Gastrocnemius medialis (tissue), 4 donors: ENCODE results near the gene MYO3B. TPM values are rescaled to one million over a fixed set of nuclear protein-coding genes. Genes with fewer than 3 reads are reported as not detected.
"Not testable (repeated sequence)": the region's sequence is repeated elsewhere in the genome, so short reads cannot be mapped to it uniquely, and the experiment has no call there.

Experiments used
- ATAC-seq, 2 donors: fragments of 150-250 bp; one replicate each; pipeline ENCODE4 v1.9.1; 2016
- DNase-seq, 2 donors: peaks; one replicate each; pipeline ENCODE4 v3.0.0-alpha.2; 2019
- H3K27ac ChIP-seq, 4 donors: fragments of 200-600 bp; sonication (generic); 1 replicate in 1 of 4; 2 replicates in 3 of 4; pipeline ENCODE4 v1.5.1; 2016 to 2018; ENCODE audit warnings: mild to moderate bottlenecking in 2 of 4, moderate library complexity in 1 of 4
- H3K27me3 ChIP-seq, 3 donors: fragments of 200-600 bp; sonication (generic) in 2 of 3; 1 replicate in 1 of 3; 2 replicates in 2 of 3; pipeline versions ENCODE4 v1.5.1 to v1.6.0; 2016 to 2019; ENCODE audit warnings: mild to moderate bottlenecking in 1 of 3, moderate library complexity in 1 of 3
- H3K36me3 ChIP-seq, 2 donors: fragments of 200-600 bp; sonication (generic) in 1 of 2; one replicate each; pipeline ENCODE4 v1.5.1; 2017 to 2018
- H3K4me1 ChIP-seq, 2 donors: fragments of 200-600 bp; sonication (generic) in 1 of 2; one replicate each; pipeline ENCODE4 v1.5.1; 2016 to 2017; ENCODE audit warnings: mild to moderate bottlenecking in 2 of 2
- H3K4me3 ChIP-seq, 4 donors: fragments of 200-600 bp; sonication (generic) in 3 of 4; 1 replicate in 1 of 4; 2 replicates in 3 of 4; pipeline ENCODE4 v1.5.1; 2016 to 2019; ENCODE audit warnings: mild to moderate bottlenecking in 2 of 4
- H3K9me3 ChIP-seq, 3 donors: fragments of 200-600 bp; sonication (generic) in 2 of 3; 1 replicate in 1 of 3; 2 replicates in 2 of 3; pipeline ENCODE4 v1.5.1; 2016 to 2019
- POLR2A ChIP-seq, 2 donors: fragments of 450-650 bp; IDR thresholded peaks; one replicate each; pipeline ENCODE4 v1.6.1; 2017; ENCODE audit warnings: antibody characterized with exemption in 2 of 2, mild to moderate bottlenecking in 2 of 2, moderate library complexity in 2 of 2
- in situ Hi-C, 4 donors: fragments of 200-750 bp; cut with MboI; loops; one replicate each; pipeline versions ENCODE4 v1.15.0 to v1.8.0; 2017; ENCODE audit warnings: low sequenced_read_pairs in 4 of 4
- intact Hi-C: fragments of 100-400 bp; cut with DNase I; formaldehyde crosslinking; loops from one replicate; pipeline ENCODE4 v1.15.1; 2023; ENCODE audit warnings: low total_unique reads
- total RNA-seq, 4 donors: library from RNA; depleted of rRNA; stranded (reverse); fragments of >200 nt; gene quantifications; one replicate each; pipeline versions ENCODE4 v1.1.0 to v1.2.3, GENCODE V29; 2016
- TF ChIP-seq, protein P1 (sequence below), 5 experiments: fragments of 450-650 bp in 3 of 5; fragments of 200-600 bp in 2 of 5; sonication (generic) in 2 of 5; IDR thresholded peaks in 4 of 5; conservative IDR thresholded peaks in 1 of 5; 1 replicate in 4 of 5; 2 replicates in 1 of 5; pipeline ENCODE4 v1.5.1; 2016 to 2019; ENCODE audit warnings: antibody characterized with exemption in 5 of 5, mild to moderate bottlenecking in 3 of 5, moderate library complexity in 3 of 5

Gene MYO3B
- total RNA-seq, 4 donors from 2014 or later = 0.07 to 0.27 TPM; not detected in 2

DNA sequence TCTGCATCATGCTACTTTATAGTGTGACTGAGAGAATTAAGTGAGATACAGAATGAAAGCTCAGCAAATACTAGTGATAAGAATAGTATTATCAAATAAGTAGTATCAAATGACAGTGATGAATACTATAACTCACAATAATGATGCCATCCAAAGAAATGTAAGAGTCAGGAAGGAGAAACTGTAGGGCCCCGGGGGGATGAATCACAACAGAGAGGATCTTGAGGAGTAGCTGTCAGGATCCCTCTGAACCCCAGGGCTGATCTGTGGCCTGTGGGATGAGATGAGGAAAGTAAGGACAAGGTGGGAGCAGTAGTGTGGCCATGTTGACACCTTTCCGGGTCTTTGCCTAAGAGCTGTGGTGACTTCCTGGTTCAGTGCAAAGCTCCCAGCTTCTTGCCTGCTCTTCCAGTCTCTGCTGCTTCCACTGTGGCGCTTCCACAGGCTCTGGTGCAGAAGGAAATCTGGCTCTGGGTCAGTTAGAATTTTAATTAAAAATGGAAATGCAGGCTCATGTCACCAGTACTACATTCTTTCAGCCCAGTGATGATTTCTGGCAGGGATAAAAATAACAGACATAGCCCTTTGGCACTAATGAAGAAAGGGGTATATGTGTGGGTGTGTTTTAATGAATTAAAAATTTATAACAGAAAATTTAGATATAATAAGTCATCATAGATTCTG is 166.9 kb downstream of the MYO3B start:
- in situ Hi-C loops = no loop called here
- TF ChIP-seq, protein P1, sequence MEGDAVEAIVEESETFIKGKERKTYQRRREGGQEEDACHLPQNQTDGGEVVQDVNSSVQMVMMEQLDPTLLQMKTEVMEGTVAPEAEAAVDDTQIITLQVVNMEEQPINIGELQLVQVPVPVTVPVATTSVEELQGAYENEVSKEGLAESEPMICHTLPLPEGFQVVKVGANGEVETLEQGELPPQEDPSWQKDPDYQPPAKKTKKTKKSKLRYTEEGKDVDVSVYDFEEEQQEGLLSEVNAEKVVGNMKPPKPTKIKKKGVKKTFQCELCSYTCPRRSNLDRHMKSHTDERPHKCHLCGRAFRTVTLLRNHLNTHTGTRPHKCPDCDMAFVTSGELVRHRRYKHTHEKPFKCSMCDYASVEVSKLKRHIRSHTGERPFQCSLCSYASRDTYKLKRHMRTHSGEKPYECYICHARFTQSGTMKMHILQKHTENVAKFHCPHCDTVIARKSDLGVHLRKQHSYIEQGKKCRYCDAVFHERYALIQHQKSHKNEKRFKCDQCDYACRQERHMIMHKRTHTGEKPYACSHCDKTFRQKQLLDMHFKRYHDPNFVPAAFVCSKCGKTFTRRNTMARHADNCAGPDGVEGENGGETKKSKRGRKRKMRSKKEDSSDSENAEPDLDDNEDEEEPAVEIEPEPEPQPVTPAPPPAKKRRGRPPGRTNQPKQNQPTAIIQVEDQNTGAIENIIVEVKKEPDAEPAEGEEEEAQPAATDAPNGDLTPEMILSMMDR (IDR thresholded peaks at IDR 0.05 in 4 of 5, conservative IDR thresholded peaks at IDR 0.05 in 1 of 5) = no peak
- TF ChIP-seq POLR2A (IDR thresholded peaks at IDR 0.05) = no peak
- no peak for DNase-seq

GRCh38 chr2:170345607-170346006 is 167.7 kb downstream of the MYO3B start:
- DNase-seq = no peak
- H3K36me3 ChIP-seq = no peaks in the 10 kb centered on the region
- ATAC-seq = no peak
- TF ChIP-seq, protein P1 (IDR thresholded peaks at IDR 0.05 in 4 of 5, conservative IDR thresholded peaks at IDR 0.05 in 1 of 5) = no peak
- TF ChIP-seq POLR2A (IDR thresholded peaks at IDR 0.05) = no peak
- H3K4me3 ChIP-seq = no peak overlapping the region
- intact Hi-C loops = no loop called here
- H3K27ac ChIP-seq = no peak overlapping the region
- no peaks in the 10 kb centered on the region for H3K9me3 ChIP-seq
- H3K4me1 ChIP-seq = no peaks in the 10 kb centered on the region
- H3K27me3 ChIP-seq = no peaks in the 10 kb centered on the region
- in situ Hi-C loops = no loop called here

More for the DNA sequence above, 166.9 kb downstream of the MYO3B start:
- Histone ChIP-seq H3K27me3 (no peaks in the 10 kb centered on the region), H3K36me3 (no peaks in the 10 kb centered on the region), H3K27ac (no peak overlapping the region), H3K9me3 (no peaks in the 10 kb centered on the region), H3K4me1 (no peaks in the 10 kb centered on the region), H3K4me3 (no peak overlapping the region)
- no peak for ATAC-seq
- intact Hi-C loops = no loop called here

DNA sequence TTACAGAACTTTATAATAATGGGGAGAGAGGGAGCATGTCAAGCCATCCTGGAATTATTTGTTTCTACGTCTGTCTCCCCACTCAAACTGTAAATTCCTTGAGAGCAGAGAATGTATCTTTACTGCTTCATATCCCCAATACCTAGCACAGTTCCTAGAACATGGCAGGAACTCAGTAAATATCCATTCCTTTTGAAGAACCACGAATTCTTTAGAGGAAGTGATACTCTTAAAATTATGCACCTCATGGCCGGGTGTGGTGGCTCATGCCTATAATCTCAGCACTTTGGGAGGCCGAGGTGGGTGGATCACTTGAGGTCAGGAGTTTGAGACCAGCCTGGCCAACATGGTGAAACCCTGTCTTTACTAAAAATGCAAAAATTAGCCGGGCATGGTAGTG is 171.3 kb downstream of the MYO3B start:
- DNase-seq, in situ Hi-C loops, H3K27me3 ChIP-seq, H3K9me3 ChIP-seq, H3K27ac ChIP-seq, intact Hi-C loops, ATAC-seq, H3K4me1 ChIP-seq, H3K36me3 ChIP-seq, H3K4me3 ChIP-seq: not testable (repeated sequence)

- in situ Hi-C loops = no loop called here
Measured at GRCh38 chr2:170350929-170351826, 173.2 kb downstream of the MYO3B start.

DNA sequence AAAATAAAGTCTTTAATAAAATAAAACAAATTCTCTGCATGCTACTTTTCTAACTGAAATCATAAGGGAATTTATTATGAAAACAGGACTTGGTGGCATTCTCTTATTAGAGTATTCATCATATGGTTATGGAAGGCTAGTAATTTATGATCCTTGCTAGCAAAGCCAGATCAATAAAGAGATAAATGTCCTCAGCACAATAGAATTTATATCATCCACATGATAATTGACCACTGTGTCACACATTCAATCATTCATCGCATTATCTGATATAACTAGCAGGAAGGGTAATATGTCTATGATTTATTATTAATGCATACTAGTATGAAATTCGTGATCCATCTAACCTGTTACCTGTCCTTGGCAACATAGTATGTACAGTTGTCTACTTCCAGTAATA is 175.8 kb downstream of the MYO3B start:
- no peak overlapping the region for H3K27ac ChIP-seq
- ATAC-seq (no peak), DNase-seq (no peak)
- H3K9me3 ChIP-seq = no peaks in the 10 kb centered on the region
- no peaks in the 10 kb centered on the region for H3K4me1 ChIP-seq
- no peaks in the 10 kb centered on the region for H3K36me3 ChIP-seq
- no peak overlapping the region for H3K4me3 ChIP-seq
- in situ Hi-C loops (no loop called here), intact Hi-C loops (no loop called here)
- no peaks in the 10 kb centered on the region for H3K27me3 ChIP-seq
- TF ChIP-seq, protein P1 (IDR thresholded peaks at IDR 0.05 in 4 of 5, conservative IDR thresholded peaks at IDR 0.05 in 1 of 5) = no peak
- TF ChIP-seq POLR2A (IDR thresholded peaks at IDR 0.05) = no peak

More at GRCh38 chr2:170350929-170351826, 173.2 kb downstream of the MYO3B start:
- Histone ChIP-seq H3K27ac (no peak overlapping the region), H3K36me3 (no peaks in the 10 kb centered on the region), H3K4me1 (no peaks in the 10 kb centered on the region), H3K27me3 (no peaks in the 10 kb centered on the region), H3K9me3 (no peaks in the 10 kb centered on the region), H3K4me3 (no peak overlapping the region)
- DNase-seq (no peak), ATAC-seq (no peak)
- TF ChIP-seq, protein P1 (IDR thresholded peaks at IDR 0.05 in 4 of 5, conservative IDR thresholded peaks at IDR 0.05 in 1 of 5) = no peak
- no peak for TF ChIP-seq POLR2A (IDR thresholded peaks at IDR 0.05)
- intact Hi-C loops = no loop called here
